CD4-positive, alpha-beta T cell (primary cell): Measurements from ENCODE around the gene STARD7. TPM values are rescaled to one million over a fixed set of nuclear protein-coding genes. Genes with fewer than 3 reads are reported as not detected.

Source experiments
- ATAC-seq: fragments of 200-7000 bp; cut with Tn5 transposase; one replicate; pipeline ENCODE4 v1.10.0; 2022; ENCODE audit warnings: mild to moderate bottlenecking; ENCODE audit not compliant: poor library complexity
- CTCF ChIA-PET: fragments of 350-600 bp; sonication (Branson Sonifier 250); formaldehyde crosslinking; loops from one replicate; lab custom pipeline; 2021; ENCODE audit warnings: antibody characterized with exemption, inconsistent platforms; lab: Charles Lee
- POLR2A ChIA-PET: fragments of 350-600 bp; sonication (Branson Sonifier 250); formaldehyde crosslinking; loops from one replicate; lab custom pipeline; 2021; ENCODE audit warnings: antibody characterized with exemption, inconsistent platforms; lab: Charles Lee
- DNase-seq, 14 experiments: peaks; one replicate each; pipeline ENCODE4 v3.0.0-alpha.2; 2013 to 2020; ENCODE audit warnings: mixed read lengths in 2 of 14
- H3K27ac ChIP-seq, 2 donors: one replicate each; pipeline versions ENCODE4 v1.5.1 to v1.7.0; 2013; ENCODE audit warnings: low read length in 2 of 2, low read depth in 1 of 2, mild to moderate bottlenecking in 1 of 2
- H3K27me3 ChIP-seq, 2 experiments: 1 replicate in 1 of 2; 2 replicates in 1 of 2; pipeline versions ENCODE4 v1.6.1 to v1.7.0; 2013; ENCODE audit warnings: low read length in 2 of 2, control low read depth in 1 of 2, mild to moderate bottlenecking in 1 of 2, moderate library complexity in 1 of 2; ENCODE audit not compliant: insufficient read depth in 2 of 2, control insufficient read depth in 1 of 2
- H3K36me3 ChIP-seq: one replicate; pipeline ENCODE4 v1.6.1; 2013; ENCODE audit warnings: low read length, control low read depth; ENCODE audit not compliant: insufficient read depth
- H3K4me1 ChIP-seq: one replicate; pipeline ENCODE4 v1.6.1; 2013; ENCODE audit warnings: low read length, control low read depth; ENCODE audit not compliant: insufficient read depth
- H3K4me3 ChIP-seq: one replicate; pipeline ENCODE4 v1.5.1; 2013; ENCODE audit warnings: mild to moderate bottlenecking, low read length, moderate library complexity
- H3K9me3 ChIP-seq, 2 experiments: 1 replicate in 1 of 2; 2 replicates in 1 of 2; pipeline versions ENCODE4 v1.6.1 to v1.7.0; 2013; ENCODE audit warnings: low read length in 2 of 2, mild to moderate bottlenecking in 2 of 2, control low read depth in 1 of 2, moderate library complexity in 1 of 2; ENCODE audit not compliant: control insufficient read depth in 1 of 2, insufficient read depth in 1 of 2
- H3K27ac Mint-ChIP-seq: one replicate; pipeline ENCODE4 v1.8.0; 2020; ENCODE audit warnings: mixed read lengths
- H3K27me3 Mint-ChIP-seq: one replicate; pipeline ENCODE4 v1.8.0; 2021; ENCODE audit warnings: mixed read lengths
- H3K36me3 Mint-ChIP-seq: one replicate; pipeline ENCODE4 v1.8.0; 2021; ENCODE audit warnings: low read depth, mixed read lengths
- H3K4me1 Mint-ChIP-seq: one replicate; pipeline ENCODE4 v1.8.0; 2021; ENCODE audit warnings: low read depth, mixed read lengths
- H3K4me3 Mint-ChIP-seq: one replicate; pipeline ENCODE4 v1.8.0; 2020; ENCODE audit warnings: mild to moderate bottlenecking, mixed read lengths
- H3K9me3 Mint-ChIP-seq: one replicate; pipeline ENCODE4 v1.8.0; 2020; ENCODE audit warnings: mixed read lengths
- CTCF ChIP-seq: fragments of 200-600 bp; IDR thresholded peaks from one replicate; pipeline ENCODE4 v1.8.0; 2022; ENCODE audit warnings: antibody characterized with exemption, mild to moderate bottlenecking
- intact Hi-C, 2 experiments: fragments of 100-400 bp; cut with DNase I in 1 of 2; cut with micrococcal nuclease in 1 of 2; formaldehyde crosslinking; loops; one replicate each; pipeline versions ENCODE4 v1.15.1 to v1.9.0; 2023 to 2025; cut with DNase I, micrococcal nuclease
- total RNA-seq, 174 experiments: library from RNA in 2 of 174; stranded (reverse) in 2 of 174; gene quantifications; one replicate each; pipeline ENCODE4 v1.2.3 and lab custom pipeline; 2021 to 2026

The STARD7 gene
- total RNA-seq, 2 experiments from 2014 or later = 57.4 to 58.6 TPM

DNA sequence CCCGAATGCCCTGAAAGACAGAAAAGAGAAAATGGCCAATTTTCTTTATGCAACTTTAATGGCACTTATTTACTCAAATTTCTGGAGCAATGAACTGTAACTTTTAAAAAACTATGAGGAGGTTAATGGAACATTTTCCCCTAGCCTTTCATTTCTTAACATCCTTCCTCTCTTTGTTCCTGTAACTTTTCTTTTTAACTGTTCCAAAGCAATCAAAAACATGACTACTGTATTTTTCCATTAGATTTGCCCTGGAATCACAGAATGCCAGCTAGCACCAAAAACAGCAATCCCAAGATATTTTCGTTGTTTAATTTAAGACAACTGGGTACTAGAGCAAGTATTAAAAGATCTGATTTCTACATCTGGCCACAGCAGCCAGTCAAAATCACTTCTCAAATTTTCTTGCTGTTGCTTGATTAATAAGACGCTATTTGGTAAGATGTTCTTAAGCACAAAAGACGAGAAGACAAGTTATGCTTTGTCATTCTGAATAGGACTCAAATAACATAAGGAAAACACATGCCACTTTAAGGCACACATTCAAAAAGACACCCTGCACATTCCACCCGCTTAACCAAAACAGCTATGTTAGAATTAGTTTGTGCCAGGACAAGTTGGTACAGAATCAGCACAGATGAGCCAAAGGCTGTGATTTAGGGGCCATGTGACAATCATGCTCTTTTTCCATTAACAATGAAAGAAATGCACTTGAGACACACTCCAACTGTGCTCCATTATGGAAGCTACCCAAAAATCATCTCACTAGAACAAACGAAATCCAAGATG lies 3.6 kb downstream of the STARD7 start:
- Histone ChIP-seq H3K4me3 (no peak overlapping the region), H3K27me3 (no peaks in the 10 kb centered on the region), H3K27ac (no peak overlapping the region), H3K36me3 (no peaks in the 10 kb centered on the region), H3K9me3 (no peaks in the 10 kb centered on the region), H3K4me1 (peaks cover 64% of the 10 kb centered on the region)
- intact Hi-C loops = loop anchor here (5.0 to 10.0 kb wide), 4 partner anchors 58 to 327 kb away; partner anchors contain the start of genes DUSP2 (in 1 of the 2), ITPRIPL1 (in 1 of the 2) and NEURL3 (in 1 of the 2)
- DNase-seq = no peak
- CTCF ChIA-PET = interaction anchor here (1.5 kb wide), 1 partner anchor 183 kb away, joined by 3 read pairs; no protein-coding TSS in a partner anchor
- peaks cover 84% of the 10 kb centered on the region for H3K4me1 Mint-ChIP-seq
- TF ChIP-seq CTCF = no peak
- peak overlapping the region; percentile 75 for H3K4me3 Mint-ChIP-seq
- POLR2A ChIA-PET = interaction anchor here (1.3 kb wide), 1 partner anchor 66 kb away, joined by 3 read pairs; the partner anchor contains the start of gene ASTL
- H3K9me3 Mint-ChIP-seq = no peaks in the 10 kb centered on the region
- H3K27me3 Mint-ChIP-seq = no peaks in the 10 kb centered on the region
- peaks cover 49% of the 10 kb centered on the region for H3K36me3 Mint-ChIP-seq
- ATAC-seq = no peak
- peak overlapping the region; percentile 68 for H3K27ac Mint-ChIP-seq

DNA sequence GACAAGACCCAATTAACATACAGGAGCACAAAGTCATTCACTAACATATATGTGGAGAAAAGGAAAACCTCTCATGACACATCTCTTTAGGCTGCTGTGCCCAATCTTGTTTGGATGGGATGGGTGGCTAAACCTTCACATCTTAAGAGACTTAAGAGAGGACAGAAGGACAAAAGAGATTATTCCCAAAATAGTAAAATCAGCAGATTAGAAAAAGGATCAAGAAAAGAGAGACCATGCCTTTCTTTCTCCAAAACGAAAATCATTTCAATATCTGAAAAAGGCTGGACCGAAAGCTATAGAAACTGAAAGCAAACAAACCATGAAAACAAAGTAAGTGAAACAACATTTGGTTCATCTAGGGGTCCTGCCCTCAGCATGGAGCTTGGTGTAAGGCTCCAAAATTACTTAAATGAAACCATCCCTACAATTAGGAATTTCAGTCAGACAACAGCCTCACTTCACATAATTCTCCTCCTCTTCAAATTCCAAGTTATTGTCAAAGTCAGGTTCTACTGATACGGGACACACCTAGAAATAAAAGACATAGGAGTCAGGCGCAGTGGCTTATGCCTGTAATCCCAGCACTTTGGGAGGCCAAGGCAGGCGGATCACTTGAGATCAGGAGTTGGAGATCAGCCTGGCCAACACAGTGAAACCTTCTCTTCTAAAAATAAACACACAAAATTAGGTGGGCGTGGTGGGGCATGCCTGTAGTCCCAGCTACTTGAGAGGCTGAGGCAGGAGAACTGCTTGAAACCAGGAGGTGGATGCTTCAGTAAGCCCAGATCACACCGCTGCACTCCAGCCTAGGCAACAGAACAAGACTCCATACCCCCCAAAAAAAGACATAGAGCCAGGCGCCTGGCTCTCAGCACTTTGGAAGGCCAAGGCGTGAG lies 5.2 kb downstream of the STARD7 start:
- Histone ChIP-seq H3K27ac (no peak overlapping the region), H3K27me3 (no peaks in the 10 kb centered on the region), H3K9me3 (no peaks in the 10 kb centered on the region), H3K4me1 (peaks cover 53% of the 10 kb centered on the region), H3K4me3 (peak overlapping the region; percentile 5), H3K36me3 (no peaks in the 10 kb centered on the region)
- Mint-ChIP-seq H3K4me1 (peaks cover 92% of the 10 kb centered on the region), H3K27ac (peak overlapping the region; percentile 77), H3K36me3 (peaks cover 44% of the 10 kb centered on the region), H3K27me3 (no peaks in the 10 kb centered on the region), H3K4me3 (peak overlapping the region; percentile 74), H3K9me3 (no peaks in the 10 kb centered on the region)
- DNase-seq = peak in 1 of 14 experiments; percentile 52
- ChIA-PET CTCF (interaction anchor here (1.0 kb wide), 1 partner anchor 29 kb away, joined by 5 read pairs; no protein-coding TSS in a partner anchor), POLR2A (interaction anchor here (1.0 to 1.5 kb wide), 3 partner anchors 37 to 103 kb away, joined by 3 to 7 read pairs (median 3); partner anchors contain the start of gene SNRNP200)
- no peak for ATAC-seq
- intact Hi-C loops = loop anchor here in 1 of 2 experiments (10.0 kb wide), 1 partner anchor 121 kb away; the partner anchor contains the start of gene ITPRIPL1
- no peak for TF ChIP-seq CTCF
